GM19372 (cell line): ENCODE measurements around the gene PATE1.
"Not testable (repeated sequence)": the region's sequence is repeated elsewhere in the genome, so short reads cannot be mapped to it uniquely, and the experiment has no call there.

ENCODE experiments used
- ATAC-seq: cut with Tn5 transposase; IDR thresholded peaks from one replicate; pipeline ENCODE4 v1.9.1; 2021; ENCODE audit warnings: mild to moderate bottlenecking, low read depth, moderate library complexity; ENCODE audit not compliant: unreplicated experiment

Gene PATE1

DNA sequence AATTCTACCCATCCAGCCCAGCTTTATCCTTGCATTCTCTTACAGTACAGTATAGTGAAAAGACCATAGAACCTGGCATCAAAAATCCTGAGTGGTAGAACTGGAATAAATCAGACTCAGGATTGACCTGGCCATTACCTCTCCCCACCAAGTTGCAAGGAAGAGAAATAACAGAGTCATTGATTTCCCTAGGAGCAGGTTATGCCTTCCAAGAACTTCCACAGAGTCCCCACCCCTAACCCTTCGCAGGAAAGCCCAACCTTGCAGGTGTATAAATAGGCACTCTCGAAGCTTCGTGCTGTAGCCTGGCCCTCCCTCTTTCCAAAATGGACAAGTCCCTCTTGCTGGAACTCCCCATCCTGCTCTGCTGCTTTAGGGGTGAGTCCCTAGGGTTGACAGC, at the start of gene PATE1:
PATE1 (plus strand) TSS at position 301 of the 400 bp plus-strand sequence; CDS start at position 327, 26 bp downstream.
- ATAC-seq, result no peak

DNA sequence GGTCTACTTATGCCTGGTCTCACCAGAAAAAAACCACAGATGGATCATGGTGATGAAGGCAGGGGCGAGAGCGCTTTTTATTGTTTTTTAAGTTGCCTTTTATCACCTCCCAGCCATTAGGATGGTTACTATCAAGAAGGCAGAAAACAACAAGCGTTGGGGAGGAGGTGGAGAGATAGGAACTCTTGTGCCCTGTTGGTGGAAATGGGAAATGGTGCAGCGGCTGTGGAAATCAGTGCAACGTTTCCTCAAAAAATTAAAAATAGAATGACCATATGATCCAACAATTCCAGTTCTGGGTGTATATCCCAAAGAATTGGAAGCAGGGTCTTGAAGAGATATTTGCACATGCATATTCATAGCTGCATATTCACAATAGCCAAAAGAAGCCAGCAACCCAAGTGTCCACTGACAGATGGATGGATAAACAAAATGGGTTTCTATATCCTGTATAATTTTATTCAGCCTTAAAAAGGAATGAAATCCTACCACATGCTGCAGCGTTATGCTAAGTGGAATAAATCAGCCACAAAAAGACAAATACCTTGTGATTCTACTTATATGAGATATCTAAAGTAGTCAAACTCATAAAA, 45.0 kb upstream of the PATE1 start:
- no peak for ATAC-seq

- ATAC-seq, result no peak
Measured at GRCh38 chr11:125701858-125702621, 44.0 kb upstream of the PATE1 start.

DNA sequence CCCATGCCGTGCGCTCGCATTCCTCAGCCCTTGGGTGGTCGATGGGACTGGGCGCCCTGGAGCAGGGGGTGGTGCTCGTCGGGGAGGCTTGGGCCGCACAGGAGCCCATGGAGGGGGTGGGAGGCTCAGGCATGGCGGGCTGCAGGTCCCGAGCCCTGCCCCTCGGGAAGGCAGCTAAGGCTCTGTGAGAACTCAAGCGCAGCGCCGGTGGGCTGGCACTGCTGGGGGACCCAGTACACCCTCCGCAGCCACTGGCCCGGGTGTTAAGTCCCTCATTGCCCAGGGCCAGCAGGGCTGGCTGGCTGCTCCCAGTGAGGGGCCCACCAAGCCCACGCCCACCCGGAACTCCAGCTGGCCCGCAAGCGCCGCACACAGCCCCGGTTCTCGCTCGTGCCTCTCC, 41.4 kb upstream of the PATE1 start:
- ATAC-seq, result not testable (repeated sequence)

DNA sequence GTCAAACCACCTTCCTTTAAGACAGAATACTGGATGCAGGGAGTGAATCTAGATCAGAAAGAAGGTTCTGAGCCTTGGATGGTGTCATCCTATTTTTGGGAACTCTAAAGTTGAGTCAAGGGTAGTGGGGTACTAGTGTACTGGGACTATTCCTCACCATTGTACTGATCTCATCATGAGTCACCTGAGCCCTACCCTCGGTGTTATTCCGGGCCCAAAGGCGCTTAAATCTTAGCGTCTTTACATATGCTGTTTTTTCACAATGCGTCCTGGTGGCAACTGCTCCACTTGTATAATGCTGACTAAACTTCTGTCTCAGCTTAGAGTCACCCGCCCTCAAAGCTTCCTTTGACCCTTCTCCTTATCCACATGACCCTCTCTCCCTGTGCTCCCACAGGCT, 25.3 kb upstream of the PATE1 start:
- no peak for ATAC-seq

- no peak for ATAC-seq
Measured at GRCh38 chr11:125724125-125724524, 22.0 kb upstream of the PATE1 start.

- ATAC-seq, result no peak
Measured at GRCh38 chr11:125728969-125729368, 17.1 kb upstream of the PATE1 start.

DNA sequence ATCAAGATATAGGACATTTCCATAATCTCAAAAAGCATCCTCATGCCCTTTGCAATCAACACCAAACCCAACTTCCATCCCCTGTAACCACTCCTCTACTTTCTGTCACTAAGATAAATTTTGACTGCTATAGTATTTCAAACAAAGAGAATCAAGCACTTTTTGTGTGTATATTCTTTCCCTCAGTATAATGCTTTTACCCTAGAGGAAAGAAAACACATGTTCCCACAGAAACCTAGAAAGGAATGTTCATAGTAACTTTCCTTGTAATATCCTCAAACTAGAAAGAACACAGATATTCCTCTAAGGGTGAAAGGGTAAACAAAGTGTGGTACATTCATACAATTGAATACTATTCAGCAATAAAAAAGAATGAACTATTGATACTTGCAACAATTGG, 5.5 kb upstream of the PATE1 start:
- ATAC-seq, result no peak

DNA sequence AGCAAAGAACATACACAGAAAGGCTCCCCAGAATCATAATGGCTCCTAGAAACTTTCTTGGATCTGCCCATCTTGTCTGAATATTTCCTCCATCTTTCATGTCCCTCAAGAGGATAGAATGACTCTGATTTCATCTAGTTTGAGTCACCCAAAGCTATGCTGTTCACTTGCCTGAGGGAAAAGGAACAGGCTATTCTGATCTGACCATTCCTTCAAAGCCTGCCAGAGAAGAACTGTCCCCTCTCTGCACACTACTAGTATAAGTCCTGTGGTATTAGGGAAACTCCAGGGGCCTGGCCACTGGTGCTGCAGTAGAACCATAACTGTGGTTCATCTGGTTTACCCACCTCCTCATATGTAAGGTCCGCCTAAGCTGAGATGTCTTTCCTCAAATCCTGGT, 2.4 kb upstream of the PATE1 start:
- ATAC-seq, result no peak

GRCh38 chr11:125750629-125751028, 4.5 kb downstream of the PATE1 start:
- ATAC-seq, result no peak

GRCh38 chr11:125756050-125756449, 10.0 kb downstream of the PATE1 start:
- no peak for ATAC-seq

- ATAC-seq, result no peak
Measured at GRCh38 chr11:125762445-125762844, 16.4 kb downstream of the PATE1 start.

- ATAC-seq, result no peak
Measured at GRCh38 chr11:125763483-125763882, 17.4 kb downstream of the PATE1 start.

DNA sequence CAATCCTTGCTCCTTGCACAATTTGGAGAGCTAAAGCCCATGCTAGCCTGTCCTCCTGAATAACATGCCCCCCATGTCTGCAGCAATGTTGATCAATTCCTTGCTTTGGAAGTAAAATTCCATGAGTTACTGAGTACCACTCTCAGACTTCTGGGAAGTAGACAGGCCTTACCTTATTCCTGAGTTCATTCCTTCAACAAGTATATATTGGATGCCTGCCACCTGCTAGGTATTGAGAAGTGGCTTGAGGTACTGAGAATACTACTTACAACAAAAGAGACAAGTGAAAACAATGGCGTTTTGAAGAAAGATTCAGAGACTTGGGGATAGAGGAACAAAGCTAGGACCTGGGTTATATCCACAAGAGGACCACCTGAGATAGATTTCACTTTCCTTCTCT, 20.2 kb downstream of the PATE1 start:
- no peak for ATAC-seq

DNA sequence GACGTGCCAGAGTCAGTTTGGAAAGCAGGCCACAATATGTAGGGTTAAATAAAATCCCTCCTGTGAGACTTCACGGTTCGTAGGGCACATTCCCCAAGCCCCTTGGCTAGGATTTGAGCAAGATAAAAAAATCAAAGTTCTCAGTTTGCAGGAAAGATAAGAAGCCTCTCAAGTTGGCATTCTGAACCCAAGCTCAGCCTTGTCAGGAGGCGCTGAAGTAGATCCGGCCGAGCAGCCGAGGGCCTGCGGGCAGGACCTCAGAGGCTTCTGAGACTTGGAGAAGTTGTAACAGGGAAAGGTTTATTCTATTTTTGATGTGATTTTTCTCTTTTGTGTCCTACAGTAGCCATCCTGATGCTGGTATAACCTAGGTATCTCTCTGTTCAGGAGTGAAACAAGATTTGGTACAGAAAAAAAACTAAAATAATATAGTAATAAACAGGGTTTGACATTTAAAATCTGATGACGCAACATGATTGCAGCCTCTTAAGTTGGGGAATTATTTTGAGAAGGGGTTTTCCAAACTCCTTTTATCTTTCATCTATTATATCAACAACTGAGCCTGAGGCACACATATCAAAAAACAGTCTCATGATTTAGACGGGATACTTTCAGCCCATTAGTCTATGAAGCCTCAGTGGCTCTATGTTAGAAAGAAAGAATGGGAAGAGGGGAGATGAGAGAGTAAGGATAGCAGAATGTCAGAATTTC, 22.4 kb downstream of the PATE1 start:
- ATAC-seq, result no peak

DNA sequence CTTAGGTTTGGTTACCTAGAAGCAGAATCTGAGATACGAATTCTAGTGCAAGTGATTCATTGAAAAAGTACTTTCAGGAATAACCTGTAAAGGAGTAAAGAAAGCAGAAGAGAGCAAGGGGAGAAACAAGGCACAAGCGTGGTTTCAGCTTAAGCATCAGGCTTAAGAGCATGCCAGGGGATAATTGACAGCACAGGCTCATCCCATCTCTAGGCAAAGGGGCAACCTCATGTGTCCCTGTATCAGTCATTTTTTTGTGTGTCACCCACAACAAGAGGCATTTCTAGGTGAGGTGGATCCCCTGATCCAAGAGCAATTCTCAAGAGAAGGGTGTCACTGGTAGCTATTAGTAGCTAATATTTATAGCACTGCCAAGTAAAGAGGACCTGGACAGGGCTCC, 24.5 kb downstream of the PATE1 start:
- no peak for ATAC-seq

DNA sequence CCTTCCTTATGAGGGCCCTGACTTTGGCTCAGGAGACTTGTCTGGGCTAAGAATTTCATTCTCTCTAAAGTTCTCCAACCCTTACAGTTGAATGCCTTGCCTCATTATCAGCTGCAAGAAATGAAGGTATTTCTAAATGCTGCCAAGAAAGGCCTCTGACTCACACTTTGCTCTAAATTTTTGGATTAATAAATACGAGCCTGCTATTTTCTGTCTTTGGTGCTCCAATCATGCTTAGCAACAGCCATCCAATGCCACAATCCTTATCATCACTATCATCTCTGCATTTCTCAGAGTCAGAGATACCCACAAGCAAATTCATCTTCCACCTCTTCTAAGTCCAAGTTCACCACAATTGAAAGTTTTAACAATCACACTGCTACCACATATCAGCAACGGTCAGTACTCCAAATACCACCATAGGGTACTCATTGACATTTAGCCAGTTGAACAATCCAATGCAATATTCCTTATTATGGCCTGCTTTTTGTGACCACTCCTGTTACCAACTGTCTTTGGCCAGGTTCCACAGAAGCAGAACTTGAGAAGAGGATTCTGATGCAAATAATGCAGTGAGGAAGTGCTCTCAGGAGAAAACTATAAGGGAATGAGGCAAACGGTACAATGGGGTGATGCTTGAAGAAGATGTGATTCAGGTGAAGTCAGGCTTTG, 26.9 kb downstream of the PATE1 start:
- ATAC-seq, result no peak

- ATAC-seq, result no peak
Measured at GRCh38 chr11:125773516-125773915, 27.4 kb downstream of the PATE1 start.

DNA sequence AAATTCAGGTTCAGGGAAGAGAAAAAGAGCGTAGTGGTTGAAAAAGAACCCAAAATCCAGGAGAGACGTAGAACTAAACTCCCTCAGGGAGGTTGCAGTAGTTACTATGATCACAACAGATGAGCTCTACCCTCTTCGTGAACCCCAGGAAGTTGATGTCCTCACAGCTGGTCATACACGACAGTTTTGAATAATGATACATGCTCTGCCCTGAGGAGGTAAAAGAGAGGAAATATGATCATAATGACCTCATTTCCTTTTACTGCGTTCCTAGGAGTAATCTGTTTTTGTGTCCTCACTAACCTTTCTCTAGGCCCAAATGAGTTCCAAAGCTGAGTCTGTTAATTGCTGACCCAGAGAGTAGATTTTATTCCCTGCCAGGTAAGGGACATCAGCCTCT, 31.2 kb downstream of the PATE1 start:
- no peak for ATAC-seq

- ATAC-seq, result no peak
Measured at GRCh38 chr11:125778728-125779127, 32.6 kb downstream of the PATE1 start, which contains the start of gene PATE2. Gene PATE2, minus strand, starts transcription at chr11:125778828. Its CDS starts 55 bp downstream, at chr11:125778773.

DNA sequence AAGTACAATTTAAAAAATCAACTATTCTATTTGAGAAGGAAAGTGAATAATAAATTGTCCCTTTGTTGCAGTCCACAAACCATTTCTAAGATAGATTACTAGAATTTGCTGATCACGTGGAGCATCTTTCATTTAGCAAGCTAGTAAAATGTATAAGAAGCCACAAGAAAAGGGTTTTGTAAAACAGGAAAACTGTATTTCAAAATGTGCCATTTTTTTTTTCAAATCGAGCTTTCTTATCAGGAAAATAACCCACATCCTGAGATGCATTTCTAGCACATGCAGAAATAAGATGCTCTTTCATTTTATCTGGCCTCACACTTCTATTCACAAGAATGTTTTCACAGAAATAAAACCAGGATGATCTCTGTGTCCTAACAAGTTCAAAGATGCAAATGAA, 38.6 kb downstream of the PATE1 start:
- ATAC-seq, result no peak
